GM21737 (cell line): ENCODE measurements around the gene SCT.

Experiments
- ATAC-seq: cut with Tn5 transposase; IDR thresholded peaks from one replicate; pipeline ENCODE4 v1.9.1; 2021; ENCODE audit warnings: mild to moderate bottlenecking, moderate library complexity; ENCODE audit not compliant: unreplicated experiment

SCT gene

GRCh38 chr11:611001-611996 is 15.7 kb downstream of the SCT start:
- no peak for ATAC-seq

GRCh38 chr11:610146-610801 is 16.7 kb downstream of the SCT start:
- no peak for ATAC-seq

GRCh38 chr11:609341-609811 is 17.6 kb downstream of the SCT start:
- no peak for ATAC-seq

DNA sequence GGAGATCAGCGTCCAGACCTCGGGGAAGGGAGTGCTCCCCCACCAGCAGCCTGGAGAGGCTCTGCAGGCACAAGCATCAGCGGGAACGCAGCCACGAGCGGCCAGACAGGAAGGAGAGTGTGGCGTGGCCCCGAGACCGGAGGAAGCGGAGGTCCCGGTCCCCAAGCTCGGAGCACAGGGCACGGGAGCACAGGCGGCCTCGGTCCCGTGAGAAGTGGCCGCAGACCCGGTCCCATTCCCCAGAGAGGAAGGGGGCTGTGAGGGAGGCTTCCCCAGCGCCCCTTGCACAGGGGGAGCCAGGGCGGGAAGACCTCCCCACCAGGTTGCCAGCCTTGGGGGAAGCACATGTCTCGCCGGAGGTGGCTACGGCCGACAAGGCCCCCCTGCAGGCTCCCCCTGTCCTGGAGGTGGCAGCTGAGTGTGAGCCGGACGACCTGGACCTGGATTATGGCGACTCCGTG is 18.2 kb downstream of the SCT start:
- no peak for ATAC-seq

DNA sequence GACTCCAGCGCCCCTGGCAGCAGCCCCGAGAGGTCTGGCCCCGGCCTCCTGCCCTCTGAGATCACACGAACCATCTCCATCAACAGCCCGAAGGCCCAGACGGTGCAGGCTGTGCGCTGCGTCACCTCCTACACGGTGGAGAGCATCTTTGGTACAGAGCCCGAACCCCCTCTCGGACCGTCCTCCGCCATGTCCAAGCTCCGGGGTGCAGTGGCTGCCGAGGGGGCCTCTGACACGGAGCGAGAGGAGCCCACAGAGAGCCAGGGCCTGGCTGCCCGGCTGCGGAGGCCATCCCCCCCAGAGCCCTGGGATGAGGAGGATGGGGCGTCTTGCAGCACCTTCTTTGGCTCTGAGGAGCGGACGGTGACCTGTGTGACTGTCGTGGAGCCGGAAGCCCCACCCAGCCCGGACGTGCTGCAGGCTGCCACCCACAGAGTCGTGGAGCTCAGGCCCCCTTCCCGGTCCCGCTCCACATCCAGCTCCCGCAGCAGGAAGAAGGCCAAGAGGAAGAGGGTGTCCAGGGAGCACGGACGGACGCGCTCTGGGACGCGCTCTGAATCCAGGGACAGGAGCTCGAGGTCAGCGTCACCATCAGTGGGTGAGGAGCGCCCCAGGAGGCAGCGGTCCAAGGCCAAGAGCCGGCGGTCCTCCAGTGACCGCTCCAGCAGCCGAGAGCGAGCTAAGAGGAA is 18.9 kb downstream of the SCT start:
- ATAC-seq: no peak

DNA sequence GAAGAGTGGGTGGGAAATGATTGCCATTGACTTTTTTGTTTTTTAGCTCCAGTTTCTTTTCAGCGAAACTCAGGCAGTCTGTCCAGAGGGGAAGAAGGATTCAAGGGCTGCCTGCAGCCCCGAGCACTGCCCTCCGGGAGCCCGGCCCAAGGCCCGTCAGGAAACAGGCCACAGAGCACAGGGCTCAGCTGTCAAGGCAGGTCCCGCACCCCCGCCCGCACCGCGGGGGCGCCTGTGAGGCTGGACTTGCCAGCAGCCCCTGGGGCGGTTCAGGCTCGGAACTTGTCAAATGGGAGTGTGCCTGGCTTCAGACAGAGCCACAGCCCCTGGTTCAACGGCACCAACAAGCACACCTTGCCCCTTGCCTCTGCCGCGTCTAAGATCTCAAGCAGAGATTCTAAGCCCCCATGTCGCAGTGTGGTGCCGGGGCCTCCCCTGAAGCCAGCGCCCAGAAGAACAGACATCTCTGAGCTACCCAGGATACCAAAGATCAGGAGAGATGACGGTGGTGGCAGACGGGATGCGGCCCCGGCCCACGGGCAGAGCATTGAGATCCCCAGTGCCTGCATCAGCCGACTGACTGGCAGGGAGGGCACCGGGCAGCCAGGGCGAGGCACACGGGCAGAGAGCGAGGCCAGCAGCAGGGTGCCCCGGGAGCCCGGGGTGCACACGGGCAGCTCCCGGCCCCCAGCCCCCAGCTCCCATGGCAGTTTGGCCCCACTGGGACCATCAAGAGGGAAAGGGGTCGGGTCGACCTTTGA is 19.8 kb downstream of the SCT start:
- ATAC-seq: no peak

GRCh38 chr11:606245-606644 is 20.7 kb downstream of the SCT start:
- no peak for ATAC-seq

DNA sequence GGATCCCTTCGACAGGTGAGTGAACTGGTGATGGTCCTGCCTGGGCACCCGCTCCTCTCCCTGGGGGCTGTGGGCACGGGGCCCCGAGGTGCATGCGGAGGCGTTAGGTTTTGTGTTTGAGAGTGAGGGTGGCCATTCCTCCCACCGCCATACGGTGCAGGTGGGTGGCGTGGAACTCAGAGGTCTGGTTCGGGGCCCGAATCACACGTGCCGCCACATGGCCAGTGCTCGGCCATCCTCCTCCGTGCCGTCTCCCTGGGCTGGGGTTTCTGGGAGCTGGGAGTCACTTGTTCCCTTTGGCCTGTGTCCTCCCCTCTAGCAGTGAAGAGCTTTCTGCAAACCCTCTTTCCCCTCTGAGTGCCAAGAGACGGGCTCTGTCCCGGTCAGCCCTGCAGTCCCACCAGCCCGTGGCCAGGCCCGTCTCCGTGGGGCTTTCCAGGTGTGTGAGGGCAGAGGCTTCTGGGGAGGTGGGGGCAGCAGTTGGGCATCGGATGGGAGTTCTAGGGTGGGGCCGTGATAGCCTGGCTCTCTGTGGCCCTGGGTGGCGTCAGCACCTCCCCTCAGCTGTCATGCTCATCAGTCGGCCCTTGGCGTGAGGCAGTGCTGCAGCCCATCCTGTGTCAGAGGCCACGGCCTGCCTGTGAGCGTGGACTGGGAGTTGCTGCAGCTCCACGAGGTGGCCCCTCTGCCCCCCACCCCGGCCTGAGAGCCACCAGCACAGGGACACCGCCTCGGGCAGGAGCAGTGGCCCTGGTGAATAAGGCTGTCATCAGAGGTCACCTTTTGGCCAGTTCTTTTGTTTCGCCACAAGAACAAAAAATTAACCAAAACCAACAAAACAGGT is 21.5 kb downstream of the SCT start:
- no peak for ATAC-seq

GRCh38 chr11:603154-603553 is 23.8 kb downstream of the SCT start:
- ATAC-seq: no peak

- no peak for ATAC-seq
These were observed 25.3 kb downstream of the SCT start for GRCh38 chr11:601573-602245.

GRCh38 chr11:598005-598680 is 28.8 kb downstream of the SCT start:
- ATAC-seq: no peak

DNA sequence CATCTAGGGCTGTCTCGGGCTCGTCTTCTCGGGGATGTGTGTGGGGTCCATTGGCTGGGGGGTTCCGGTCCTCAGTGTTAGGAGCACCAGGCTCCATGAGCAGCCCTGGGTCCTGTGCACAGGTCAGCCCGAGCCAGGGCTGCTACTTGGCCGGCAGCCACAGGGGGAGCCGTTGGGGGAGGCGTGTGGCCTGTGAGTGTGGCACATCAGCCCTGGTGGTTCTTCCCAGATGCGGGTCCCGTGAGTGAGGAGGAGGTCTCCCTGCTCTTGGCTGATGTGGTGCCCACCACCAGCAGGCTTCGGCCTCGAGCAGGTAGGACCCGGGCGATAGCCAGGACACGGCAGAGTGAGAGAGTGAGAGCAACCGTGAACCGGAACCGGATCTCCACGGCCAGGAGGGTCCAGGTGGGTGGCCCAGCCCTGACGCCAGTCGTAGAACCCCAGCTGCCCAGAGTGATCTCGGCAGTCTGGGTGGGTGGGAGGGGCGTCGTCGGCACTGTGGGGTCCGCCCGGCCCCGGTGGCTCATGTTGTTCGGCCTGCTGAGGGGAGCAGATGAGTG is 29.7 kb downstream of the SCT start:
- ATAC-seq: no peak

DNA sequence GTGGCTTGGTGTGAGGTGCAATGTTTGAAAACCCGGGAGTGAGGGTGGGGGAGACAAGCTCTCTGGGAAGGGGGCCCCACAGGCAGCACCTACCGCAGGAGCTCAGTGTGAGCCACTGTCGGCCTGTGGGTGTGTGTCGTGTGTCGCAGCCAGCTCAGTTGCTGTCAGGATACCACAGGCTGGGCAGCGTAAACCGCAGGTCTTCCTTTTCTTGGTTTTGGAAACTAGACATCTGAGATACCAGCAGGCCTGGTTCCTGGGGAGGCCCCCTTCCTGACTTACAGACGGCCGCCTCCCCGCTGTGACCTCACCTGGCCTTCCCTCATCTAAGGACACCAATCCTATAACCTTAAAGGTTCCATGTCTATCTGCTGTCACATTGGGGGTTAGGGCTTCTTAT is 30.6 kb downstream of the SCT start:
- ATAC-seq: no peak

DNA sequence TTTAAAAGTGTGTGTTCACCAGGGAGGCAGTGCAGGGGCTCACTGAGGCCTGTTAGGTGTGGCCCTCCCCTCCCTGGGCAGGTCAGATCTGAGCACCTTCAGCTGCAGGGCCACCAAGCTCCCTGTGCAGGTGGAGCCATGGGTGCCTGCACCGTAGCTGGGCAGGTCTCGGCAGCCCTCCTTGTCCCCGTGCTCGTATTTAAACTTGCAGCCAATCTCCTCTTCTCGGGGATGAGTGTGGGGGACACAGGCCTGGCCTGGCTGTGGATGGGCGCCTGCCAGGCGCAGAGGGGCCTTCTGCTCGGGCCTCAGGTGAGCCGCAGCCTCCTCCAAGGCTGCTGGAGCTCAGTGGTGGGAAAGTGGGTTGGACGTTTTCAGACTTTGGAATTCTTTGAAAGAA is 31.6 kb downstream of the SCT start:
- no peak for ATAC-seq

GRCh38 chr11:593347-593746 is 33.6 kb downstream of the SCT start:
- ATAC-seq: no peak

- no peak for ATAC-seq
These were observed 34.1 kb downstream of the SCT start for GRCh38 chr11:592918-593317.

DNA sequence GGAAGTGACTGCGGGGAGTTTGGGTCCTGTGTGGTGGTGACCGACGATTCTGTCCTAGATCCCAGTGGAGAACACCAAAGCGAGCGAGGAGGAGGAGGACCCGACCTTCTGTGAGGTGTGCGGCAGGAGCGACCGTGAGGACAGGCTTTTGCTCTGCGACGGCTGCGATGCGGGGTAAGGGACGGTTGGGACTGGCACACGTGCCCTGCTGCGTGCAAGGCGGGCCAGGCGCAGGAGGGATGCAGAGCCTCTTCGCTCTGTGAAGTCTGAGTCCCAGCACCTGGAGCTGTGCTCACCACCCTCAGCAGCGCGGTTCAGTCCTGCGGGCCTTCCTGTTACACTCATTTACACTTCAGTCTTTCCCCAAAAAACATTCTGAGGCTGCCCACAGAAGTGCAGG is 34.5 kb downstream of the SCT start:
- no peak for ATAC-seq

GRCh38 chr11:590997-591396 is 36.0 kb downstream of the SCT start:
- ATAC-seq: no peak
